GM18520 (cell line): ENCODE measurements around the gene AQP7.
"Not testable (repeated sequence)": the region's sequence is repeated elsewhere in the genome, so short reads cannot be mapped to it uniquely, and the experiment has no call there.

Source experiments
- ATAC-seq: cut with Tn5 transposase; IDR thresholded peaks from one replicate; pipeline ENCODE4 v1.9.1; 2021; ENCODE audit not compliant: unreplicated experiment

AQP7 gene

DNA sequence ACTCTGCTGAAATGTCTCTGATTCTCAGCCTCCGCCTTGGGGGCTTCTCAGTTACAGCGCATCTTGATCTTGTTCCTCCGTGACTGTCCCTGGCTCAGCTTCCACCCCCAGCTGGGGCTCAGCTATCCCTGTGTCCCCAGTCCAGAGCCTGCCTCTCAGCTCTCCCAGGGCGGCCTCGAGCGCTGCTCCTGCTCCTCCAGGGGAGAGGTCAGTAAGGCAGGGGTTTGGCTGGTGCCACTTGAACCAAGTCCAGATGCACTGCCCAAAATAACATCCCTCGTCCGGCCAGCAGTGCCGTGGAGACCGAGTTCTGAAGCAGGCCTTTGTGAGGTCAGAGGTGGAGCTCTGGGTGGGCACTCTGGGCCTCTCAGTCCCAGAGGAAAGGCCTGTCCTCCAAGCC is at the start of gene AQP7:
AQP7 (minus strand) TSS at position 198 of the 400 bp plus-strand sequence. CDS start 1,306 bp downstream, outside the sequence.
- not testable (repeated sequence) for ATAC-seq

DNA sequence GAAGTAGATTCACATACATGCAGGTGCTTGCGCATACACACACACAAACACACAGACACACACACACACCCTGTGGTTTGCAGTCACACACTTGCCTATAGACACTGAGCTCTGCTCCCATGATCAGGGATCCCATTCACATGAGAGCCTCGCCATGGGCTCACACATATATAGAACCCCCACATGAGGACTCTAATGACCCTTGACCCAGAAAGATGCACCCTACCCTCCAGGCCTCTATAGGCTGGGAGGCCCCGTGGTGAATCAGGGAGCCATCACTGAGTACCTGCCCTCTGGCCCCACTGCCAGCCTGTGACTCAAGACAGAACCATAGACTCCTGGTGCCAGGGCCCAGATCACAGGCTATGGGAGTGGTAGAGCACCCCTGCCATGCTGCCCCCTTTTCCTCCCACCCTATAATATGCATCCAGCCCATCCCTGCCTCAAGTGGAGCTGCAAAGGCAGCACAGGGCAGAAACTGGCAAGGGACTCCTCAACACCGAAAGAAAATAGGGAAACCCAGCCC is 48.3 kb upstream of the AQP7 start:
- ATAC-seq: no peak

DNA sequence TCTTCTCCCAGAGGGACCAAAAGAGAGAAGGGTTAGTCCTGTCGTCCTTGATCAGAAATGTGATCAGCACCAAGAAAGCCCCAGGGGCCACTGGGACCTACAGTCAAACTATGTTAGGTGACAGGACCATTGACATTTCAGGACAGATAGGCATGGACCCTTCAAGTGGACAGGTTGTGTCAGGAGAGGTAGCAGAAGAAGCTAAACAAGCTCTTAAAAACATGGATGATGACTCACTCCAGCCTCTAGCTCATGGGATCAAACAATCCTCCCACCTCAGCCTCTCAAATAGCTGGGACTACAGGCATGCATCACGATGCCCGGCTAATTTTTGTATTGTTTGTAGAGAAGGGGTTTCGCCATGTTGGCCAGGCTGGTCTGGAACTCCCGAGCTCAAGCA is 47.3 kb upstream of the AQP7 start:
- no peak for ATAC-seq

DNA sequence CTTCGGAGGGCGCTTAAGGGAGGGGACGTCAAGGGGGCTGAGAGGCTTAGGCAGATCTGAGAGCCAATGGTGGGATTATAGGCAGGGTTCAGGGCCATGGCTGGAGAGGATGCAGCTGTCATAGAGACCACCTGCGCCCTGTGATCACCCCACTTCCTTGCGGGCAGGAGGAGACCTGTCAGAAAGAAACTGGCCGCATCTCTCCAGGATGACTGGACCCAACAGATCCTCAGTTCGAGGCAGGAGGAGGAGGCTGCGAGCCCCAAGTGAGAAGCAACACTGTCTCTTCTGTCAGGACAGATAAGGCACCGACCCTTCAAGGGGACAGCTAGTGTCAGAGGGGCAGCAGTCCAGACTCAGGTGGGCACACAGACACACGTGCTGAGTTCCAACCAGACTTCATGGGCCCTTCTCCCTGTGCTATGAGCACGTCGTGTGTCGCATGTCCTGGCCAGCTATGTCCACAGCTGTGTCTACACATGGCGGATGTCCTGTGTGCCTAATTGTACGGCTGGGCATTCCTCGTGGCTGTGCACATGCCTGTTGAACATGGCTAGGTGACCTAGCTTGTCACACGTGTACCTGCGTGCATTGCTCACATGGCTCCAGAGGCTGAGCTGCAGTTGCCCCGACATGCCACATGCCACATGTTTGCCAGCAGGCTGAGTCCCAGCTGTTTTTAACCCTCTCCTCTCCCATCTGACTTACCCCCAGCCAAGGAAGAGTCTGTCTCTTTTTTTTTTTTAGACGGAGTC is 45.6 kb upstream of the AQP7 start:
- no peak for ATAC-seq

DNA sequence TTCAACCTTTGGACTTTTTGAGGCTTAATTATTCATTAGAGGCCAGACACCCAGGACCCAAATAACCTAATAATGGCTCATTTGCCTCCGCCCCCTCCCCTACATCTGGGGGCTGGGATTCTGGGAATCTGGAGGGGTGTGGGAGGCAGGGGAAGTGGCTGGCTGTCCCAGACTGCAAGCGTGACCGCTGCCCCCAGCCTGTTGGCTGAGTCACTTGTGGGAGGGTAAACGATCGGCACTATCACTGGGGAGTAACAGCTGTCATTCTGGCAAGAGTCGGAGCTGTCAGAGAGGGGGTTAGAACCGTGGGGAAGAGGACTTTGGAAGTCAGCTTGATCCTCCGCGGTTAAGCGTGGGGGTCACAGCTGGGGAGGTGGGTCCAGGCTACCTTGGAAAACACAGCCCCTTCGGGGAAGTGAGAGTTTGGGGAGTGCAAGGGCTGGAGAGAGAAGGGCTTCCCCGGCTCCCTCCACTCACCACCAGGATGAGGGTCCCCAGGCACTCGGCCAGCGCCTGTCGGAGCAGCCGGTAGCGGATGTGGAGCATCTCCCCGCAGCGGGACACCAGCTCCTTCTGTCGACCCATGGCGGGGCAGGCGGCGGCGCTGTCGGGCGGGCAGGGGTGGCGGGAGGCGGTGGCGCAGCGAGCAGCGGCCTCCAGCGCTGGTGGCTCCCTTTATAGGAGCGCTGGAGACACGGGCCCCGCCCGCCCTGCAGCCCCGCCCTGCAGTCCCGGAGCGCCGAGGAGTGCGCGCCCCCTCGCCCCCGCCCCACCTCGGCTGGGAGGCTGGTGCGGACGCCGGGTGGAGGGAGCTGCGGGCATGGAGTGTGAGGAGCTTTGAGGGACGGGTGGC is 44.8 kb upstream of the AQP7 start, which contains the start of gene AQP3:
AQP3 (minus strand) TSS at position 648 of the 853 bp plus-strand sequence; CDS start at position 585, 63 bp downstream.
- ATAC-seq: peak; percentile 19

DNA sequence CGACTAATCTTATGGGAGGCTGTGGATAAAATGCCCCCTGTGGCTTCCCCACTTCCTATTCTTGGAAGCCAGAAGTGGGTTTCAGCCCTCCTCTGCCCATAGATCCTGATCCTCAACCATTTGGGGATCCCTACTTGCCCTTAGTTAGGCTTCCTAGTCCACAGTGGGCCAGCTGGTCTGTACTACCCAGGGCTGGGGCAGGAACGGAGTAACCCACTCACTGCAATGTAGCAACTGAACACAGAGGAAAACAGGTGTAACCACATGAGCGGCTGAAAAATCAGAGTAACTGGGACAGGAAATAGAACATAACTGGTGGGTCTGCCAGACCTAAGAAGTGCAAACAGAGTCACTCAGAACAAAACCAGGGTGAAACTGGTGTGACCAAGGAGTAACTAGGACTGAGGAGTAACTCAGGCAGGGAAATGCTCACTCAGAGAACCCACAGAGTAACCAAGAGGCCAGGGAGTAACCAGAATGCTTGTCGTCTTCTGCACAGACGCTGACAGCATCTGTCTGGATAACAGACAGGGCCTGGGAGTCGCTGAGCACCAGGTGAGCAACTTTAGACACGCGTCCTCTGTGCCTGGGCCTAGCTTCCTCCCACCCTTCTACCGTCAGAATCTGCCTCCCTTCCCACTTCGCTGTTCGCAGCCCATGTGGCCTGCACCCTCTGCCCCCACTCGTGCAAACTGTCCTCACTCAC is 44.0 kb upstream of the AQP7 start:
- ATAC-seq: peak; percentile 90

DNA sequence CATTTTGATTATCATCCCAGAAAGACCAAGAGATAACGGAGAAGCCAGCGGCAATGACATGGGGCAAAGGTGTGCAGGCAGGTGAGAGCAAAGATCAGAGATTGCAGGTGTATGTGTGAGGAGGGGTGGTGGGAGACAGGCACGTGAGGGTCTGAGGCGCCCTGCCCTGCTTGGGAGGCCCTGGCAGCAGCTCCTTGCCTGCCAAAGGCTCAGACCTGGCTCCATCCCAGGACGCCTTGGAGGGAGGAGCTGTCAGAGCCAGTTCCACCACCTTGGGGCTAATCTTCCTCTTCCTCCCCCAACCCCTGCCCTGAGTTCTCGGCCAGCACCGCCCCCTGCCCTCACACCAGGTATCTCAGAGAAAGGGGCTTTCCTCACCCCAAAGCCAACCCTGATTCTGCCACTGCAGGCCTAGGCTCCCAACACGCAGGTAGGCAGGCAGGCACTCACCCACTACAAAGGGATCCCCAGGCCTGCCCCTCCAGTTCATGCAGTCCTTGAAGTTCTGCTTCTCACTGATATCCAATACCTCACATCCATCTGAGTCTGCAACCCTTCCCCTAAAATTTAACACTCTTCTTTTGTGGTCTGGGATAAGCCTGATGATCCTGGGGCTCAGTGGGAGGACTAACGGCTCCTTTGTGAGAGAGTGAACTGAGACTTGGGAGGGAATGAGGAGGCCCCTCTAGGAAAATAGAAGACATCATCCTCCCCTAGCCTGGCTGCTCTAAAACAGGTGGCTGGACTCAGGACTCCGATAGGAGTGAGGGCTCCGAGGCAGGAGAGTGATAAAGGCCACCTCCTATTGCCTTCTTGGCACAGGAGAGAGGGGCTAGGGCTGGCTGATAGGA is 43.2 kb upstream of the AQP7 start:
- ATAC-seq: no peak

DNA sequence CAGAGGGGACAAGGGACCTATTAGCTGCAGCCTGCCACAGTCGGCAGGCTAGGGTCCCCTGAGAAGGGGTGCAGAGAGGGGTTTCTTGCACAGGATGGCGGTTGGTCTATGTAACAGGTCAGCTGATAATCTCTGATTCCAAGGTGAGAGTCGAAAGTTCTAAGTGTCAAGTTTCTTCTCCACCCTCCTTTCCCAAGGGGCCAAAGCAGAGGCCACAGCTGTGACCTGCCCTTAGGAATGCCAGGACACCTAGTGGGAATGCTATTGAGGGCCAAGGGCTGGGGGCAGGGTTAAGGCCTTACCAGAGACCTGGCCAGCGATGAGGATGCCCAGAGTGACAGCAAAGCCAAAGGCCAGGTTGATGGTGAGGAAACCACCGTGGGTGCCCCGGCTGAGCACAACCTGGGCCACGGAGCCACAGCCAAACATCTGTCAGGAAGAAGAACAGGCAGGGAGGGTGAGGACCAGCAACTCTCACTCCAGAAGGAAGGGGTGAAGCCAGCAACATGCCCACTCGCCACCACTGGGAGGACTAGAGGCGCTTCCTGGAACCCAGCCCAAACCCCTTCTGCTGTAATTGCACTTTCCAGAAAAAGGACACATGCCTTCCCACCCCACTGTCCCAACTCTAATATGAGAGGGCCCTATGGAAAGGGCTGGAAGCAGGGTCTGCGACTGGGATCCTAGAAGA is 41.2 kb upstream of the AQP7 start:
- no peak for ATAC-seq

DNA sequence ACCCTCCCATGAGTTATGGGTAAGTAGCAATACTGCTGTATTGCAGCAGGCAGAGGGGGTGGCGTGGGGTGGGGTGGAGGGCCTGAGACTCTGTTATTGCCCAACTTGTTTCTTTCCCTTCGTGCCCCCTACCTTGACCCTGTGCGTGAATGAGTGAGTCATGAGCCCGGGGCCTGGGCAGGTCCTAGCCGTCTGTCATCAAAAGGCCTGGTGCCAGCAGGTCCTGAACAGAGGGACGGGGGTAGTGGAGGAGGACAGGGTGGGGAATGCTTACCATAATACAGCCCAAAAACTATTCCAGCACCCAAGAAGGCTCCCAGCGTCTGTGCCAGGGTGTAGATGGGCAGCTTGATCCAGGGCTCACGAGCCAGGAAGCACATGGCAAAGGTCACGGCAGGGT is 40.7 kb upstream of the AQP7 start:
- ATAC-seq: no peak

DNA sequence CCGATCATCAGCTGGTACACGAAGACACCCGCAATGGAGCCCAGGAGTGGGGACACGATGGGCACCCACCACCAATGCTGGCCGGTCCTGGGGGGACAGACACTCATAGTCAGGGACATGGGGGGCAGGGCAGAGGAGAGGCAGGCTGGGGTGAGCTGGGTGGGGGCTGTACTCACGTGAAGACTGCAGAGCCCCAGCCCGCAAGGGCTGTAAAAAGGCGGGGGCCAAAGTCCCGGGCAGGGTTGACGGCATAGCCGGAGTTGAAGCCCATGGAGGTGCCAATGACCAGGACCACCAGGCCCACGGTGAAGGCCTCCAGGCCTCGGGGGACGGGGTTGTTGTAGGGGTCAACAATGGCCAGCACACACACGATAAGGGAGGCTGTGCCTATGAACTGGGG is 39.8 kb upstream of the AQP7 start:
- ATAC-seq: no peak

DNA sequence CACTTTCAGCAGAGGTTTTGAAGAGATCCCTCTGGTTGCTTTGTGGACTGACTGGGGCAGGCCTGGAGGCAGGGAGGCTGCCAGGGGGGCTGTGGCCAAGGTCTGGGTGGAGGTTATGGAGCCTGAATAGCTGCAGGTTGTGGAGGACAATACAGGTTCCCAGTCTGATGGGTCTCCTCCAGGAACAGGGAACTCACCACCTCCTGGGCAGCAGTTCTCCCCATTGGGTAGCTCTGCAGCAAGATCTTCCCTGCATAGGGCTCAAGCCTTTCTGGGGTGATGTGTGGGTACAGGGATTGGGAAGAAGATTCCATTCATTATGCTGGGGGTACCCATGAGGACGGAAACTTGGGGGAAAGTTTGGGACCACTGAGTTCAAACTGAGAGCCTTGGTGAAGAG is 38.2 kb upstream of the AQP7 start:
- ATAC-seq: no peak

DNA sequence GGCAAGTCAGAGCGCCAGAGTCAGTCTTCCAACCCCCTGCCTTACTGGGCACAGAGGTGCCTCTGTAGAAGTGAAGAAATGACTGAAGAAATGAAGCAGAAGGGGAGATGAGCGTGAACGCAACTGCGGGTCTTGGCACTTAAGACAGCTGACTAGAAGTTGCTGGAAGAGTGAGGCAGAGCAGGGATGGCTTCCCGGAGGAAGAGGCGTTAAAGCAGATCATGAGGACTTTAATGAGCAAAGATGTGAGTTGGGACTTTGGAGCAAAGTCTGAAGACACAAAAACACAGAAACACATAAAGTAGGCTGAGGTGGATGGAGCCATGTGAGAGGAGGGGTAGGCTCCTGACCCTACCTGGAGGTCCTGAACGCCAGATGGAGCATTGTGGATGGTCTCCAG is 37.8 kb upstream of the AQP7 start:
- ATAC-seq: no peak

DNA sequence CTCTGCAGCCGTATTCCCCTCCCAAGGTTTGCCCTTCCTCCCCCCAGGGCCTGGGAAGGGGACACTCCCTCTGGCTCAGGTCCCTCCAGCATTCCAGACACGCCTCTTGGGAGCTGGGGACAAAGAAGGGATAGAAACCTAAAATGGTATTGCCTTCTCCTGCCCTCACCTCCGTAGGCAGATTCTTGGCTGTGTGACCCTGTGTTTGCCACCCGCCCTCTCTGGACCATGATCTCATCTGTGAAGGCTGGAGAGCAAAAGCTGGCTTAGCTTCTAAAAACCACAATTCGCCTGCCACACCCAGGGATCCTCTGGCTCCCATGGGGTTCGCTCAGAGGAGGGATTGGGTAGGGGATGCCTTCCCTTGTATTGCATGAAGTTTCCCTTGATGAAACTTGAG is 37.4 kb upstream of the AQP7 start:
- no peak for ATAC-seq

DNA sequence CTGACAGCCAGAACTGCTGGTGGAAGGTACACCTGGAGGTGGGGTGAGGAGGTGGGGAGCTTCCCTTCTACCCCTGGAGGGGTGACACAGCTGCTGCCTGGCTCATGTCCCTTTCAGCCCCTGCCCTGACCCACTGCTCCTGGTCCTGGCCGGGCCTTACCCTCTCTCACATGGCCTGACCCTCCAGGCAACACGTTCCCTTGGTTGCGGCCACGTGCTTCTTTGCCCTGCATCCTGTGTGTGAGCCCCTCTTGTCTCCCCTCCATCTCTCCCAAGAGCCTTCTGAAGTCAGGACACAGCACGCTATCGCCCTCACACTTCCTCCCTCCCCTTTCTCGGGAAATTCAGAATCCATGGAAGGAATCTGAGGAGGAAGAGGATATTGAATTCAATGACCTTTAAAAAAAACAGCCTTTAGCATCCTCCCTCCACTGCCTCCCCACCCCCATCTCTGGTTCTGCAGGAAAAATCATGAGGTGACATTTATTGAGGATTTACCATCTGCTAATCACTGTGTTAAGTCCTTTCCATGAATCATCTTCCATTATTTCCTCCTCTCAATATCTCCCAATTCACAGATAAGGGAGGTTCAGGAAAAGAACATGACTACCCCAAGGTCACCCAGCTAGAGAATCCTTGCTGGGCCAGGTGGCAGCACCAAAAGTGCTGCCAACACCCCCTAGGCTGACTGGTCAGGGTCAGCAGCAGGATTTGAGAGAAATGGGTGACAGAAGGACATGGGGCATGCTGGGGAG is 36.7 kb upstream of the AQP7 start:
- ATAC-seq: no peak

DNA sequence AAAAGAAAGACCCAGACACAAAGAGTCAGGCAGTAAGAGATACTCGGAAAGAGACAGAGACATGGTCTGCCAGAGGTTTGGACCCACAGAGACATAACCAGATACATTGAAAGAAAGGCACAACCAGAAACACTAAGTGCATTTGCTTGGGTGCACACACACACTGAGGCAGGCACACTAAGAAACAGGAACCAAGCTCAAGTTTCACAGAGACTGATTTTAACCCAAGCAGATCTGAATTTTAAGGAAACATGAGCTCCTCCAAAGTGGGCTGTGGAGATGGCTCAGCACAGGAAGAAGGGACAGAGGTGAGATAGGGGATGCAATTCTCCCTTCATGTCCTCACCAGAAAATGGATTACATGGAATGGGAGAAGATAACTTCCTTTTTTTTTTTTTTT is 35.5 kb upstream of the AQP7 start:
- ATAC-seq: no peak

DNA sequence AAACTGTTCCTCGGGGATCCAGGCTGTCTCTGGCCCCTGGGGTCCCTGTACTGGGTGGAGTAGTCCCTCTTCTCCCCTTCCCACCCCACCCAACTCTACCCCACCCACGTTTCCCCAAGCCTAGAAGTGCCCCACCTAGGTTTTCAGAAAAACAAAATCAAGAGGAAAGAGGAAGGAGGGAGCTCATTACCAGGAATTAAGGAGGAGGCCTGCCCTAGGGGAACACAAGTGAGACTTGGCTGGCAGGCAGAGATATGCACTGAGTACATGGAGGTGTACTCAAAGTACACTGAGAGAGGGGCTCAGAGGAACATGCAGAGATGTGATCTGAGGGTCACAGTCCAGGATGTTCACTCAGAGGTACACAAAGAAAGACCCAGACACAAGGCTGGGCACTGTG is 34.8 kb upstream of the AQP7 start:
- ATAC-seq: no peak

DNA sequence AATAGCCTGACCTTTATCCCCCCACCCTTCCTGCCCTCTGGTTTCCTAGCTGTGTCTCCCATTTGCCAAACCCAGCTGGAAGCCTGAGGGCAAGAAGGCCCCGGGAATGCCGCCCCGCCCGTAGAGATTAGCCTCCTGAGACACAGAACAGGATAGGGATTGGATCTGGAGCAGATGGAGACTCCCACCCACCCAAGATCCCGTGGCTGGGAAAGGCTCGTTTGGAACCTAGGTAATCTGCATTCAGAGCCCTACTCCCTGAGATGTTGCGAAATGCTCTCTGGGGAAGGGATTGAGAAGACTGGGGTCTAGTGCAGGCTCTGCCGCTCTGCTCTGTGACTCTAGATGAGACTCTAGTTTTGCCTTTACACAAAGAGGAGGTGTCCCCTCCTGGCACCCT is 34.1 kb upstream of the AQP7 start:
- no peak for ATAC-seq

DNA sequence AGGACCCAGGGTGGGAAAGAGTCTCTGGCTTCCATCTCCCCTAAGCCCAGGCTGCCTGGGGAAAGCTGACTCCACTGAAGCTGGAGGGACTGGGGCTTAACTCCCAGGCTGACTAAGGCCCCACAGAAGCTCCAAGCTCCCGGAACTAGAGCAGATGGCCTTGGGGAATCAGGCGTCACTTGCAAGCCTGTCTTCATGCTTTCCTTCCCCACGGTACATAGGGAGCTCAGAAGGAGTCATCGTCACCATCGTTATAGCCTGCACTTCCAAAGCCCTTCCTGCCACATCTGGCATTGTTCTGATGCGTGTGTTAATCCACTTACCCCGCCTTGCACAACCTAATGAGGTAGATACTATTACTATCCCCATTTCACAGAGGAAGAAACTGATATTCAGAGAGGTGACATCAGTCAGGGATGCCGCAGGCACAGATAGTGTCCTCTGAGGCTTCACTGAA is 33.5 kb upstream of the AQP7 start:
- ATAC-seq: no peak
